Breast epithelium (tissue), 3 donors: ENCODE results near the gene ATL2.

ENCODE experiments used
- CTCF ChIP-seq, 3 donors: fragments of 450-650 bp; IDR thresholded peaks; one replicate each; pipeline ENCODE4 v1.5.1; 2016 to 2017; ENCODE audit warnings: antibody characterized with exemption in 3 of 3, mild to moderate bottlenecking in 3 of 3, moderate library complexity in 3 of 3
- POLR2AphosphoS5 ChIP-seq, 3 donors: sonication (generic); formaldehyde crosslinking; IDR thresholded peaks; one replicate each; pipeline ENCODE4 v1.6.1; 2017; ENCODE audit warnings: antibody characterized with exemption in 3 of 3

- TF ChIP-seq POLR2AphosphoS5 (IDR thresholded peaks at IDR 0.05) (no peak), CTCF (IDR thresholded peaks at IDR 0.05) (no peak)
These were observed 59.3 kb downstream of the ATL2 start for GRCh38 chr2:38317725-38318124.
